ENCODE measurements around the gene TM9SF1. TPM values are rescaled to one million over a fixed set of nuclear protein-coding genes. Genes with fewer than 3 reads are reported as not detected.

TM9SF1 gene
- total and polyA plus RNA-seq, 9 of the 15 experiments (the other 6 are each of a cell fraction or from before 2014, with no cell fraction given), result 5.3 to 20.3 (median 11.8) TPM

DNA sequence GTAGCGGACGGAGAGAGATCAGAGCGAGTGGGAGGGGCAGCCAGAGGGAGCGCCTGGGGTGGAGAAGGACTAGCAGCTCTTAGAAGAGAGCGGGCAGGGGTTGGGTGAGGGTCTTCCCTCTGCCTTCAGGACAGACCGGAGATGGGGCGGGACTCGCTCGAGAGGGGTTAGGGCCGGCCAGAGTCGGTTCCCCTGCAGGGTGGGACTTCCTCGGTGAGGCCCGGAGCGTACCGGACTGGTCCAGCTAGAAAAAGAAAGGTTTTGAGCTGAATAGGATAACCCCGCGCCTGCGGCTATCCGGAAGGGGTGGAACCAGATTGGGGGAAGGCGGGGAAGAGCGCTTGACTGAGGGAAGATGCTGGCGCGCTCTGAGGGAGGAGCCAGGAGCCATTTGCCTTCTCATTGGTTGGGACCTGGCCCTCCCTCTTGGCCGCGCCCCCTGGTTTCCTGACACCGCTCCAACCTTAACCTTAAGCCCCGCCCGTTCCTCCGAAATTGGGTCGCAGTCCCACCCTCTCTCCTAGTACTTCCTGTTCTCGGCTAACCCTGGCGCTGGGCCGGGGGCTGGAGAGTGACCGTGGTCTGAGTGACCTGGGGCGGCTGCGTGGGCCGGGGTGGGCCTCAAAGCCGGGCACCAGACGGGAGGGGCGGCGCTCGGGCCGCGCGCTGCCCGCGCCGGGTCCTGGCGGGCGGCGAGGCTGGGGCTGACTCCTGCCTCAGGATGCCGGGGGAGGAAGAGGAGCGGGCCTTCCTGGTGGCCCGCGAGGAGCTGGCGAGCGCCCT lies 48.1 kb downstream of the TM9SF1 start, which contains the start of gene RNF31 (continued):
- TF ChIP-seq ZBTB40 (IDR thresholded peaks at IDR 0.05) (peak; percentile 69; the same call in 1 of the 2 replicates), ZBTB40 (CRISPR knock-in tag; IDR thresholded peaks at IDR 0.05) (no peak), SP1 (CRISPR knock-in tag; IDR thresholded peaks at IDR 0.05) (peak; percentile 7; the same call in 1 of the 2 replicates), ZNF695 (CRISPR knock-in tag; IDR thresholded peaks at IDR 0.05) (no peak), MYNN (IDR thresholded peaks at IDR 0.05) (no peak), MYNN (CRISPR knock-in tag; IDR thresholded peaks at IDR 0.05) (no peak), CREB1 (IDR thresholded peaks at IDR 0.05) (0 out of 2 replicates have a peak, but pooled peaks have one; percentile 10), CREB1 (CRISPR knock-in tag; IDR thresholded peaks at IDR 0.05) (0 out of 2 replicates have a peak, but pooled peaks have one; percentile 10), BRD9 (IDR thresholded peaks at IDR 0.05; ENCODE audit: low read depth, partially characterized antibody) (no peak), HMBOX1 (IDR thresholded peaks at IDR 0.05) (no peak), ZNF780A (CRISPR knock-in tag; IDR thresholded peaks at IDR 0.05) (no peak), MTA2 (IDR thresholded peaks at IDR 0.05; ENCODE audit: low read depth) (no peak), ETV1 (tag; conservative IDR thresholded peaks at IDR 0.05; ENCODE audit: low read depth) (no peak), ZNF232 (CRISPR knock-in tag; IDR thresholded peaks at IDR 0.05) (no peak), ZNF253 (CRISPR knock-in tag; conservative IDR thresholded peaks at IDR 0.05) (no peak)
- TF ChIP-seq, protein P1, sequence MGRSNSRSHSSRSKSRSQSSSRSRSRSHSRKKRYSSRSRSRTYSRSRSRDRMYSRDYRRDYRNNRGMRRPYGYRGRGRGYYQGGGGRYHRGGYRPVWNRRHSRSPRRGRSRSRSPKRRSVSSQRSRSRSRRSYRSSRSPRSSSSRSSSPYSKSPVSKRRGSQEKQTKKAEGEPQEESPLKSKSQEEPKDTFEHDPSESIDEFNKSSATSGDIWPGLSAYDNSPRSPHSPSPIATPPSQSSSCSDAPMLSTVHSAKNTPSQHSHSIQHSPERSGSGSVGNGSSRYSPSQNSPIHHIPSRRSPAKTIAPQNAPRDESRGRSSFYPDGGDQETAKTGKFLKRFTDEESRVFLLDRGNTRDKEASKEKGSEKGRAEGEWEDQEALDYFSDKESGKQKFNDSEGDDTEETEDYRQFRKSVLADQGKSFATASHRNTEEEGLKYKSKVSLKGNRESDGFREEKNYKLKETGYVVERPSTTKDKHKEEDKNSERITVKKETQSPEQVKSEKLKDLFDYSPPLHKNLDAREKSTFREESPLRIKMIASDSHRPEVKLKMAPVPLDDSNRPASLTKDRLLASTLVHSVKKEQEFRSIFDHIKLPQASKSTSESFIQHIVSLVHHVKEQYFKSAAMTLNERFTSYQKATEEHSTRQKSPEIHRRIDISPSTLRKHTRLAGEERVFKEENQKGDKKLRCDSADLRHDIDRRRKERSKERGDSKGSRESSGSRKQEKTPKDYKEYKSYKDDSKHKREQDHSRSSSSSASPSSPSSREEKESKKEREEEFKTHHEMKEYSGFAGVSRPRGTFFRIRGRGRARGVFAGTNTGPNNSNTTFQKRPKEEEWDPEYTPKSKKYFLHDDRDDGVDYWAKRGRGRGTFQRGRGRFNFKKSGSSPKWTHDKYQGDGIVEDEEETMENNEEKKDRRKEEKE (IDR thresholded peaks at IDR 0.05; ENCODE audit: borderline replicate concordance in 1 of 2, control insufficient read depth in 1 of 2, low read depth in 2 of 2, low read length in 1 of 2), result no peak
